GM21786 (cell line): ENCODE results near the gene IFNG-AS1.

Experiments
- ATAC-seq: cut with Tn5 transposase; IDR thresholded peaks from one replicate; pipeline ENCODE4 v1.9.1; 2021; ENCODE audit not compliant: unreplicated experiment

The IFNG-AS1 gene

DNA sequence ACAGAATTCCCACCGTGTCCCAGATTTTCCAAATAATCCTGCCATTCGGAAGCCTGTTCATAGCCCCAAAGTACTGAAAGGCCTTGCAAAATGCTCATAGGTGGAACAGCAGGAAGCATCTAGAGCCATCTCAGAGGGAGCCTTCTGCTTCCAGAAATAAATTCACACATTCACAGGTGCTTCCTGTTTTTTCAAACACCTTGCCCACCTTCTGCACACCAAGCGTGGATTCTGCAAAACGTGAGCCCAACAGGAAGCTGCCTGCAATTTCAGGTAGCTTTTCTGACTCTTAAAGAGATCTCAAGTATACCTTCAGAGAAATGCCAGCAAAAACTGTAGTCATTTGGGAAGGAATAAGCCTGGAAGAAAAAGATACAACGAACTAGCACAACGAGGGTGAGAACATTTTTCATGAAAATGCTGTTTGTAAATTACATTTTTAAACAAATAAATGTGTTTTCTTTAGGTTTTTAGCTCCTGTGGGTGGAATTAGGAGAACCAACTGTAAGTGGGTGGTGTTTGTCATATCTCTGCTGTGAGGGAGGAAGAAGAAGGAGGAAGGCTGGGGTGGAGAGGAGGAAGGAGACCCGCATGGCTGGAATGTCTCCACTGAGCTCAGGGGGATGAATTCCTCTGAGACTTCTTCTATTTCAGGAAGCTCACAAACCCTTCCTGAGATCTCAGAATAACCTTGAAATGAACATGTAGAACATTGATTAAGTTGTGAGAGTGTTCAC lies at the start of gene IFNG-AS1:
IFNG-AS1 (plus strand) TSS at position 264 of the 737 bp plus-strand sequence.
- ATAC-seq, result peak; percentile 34

DNA sequence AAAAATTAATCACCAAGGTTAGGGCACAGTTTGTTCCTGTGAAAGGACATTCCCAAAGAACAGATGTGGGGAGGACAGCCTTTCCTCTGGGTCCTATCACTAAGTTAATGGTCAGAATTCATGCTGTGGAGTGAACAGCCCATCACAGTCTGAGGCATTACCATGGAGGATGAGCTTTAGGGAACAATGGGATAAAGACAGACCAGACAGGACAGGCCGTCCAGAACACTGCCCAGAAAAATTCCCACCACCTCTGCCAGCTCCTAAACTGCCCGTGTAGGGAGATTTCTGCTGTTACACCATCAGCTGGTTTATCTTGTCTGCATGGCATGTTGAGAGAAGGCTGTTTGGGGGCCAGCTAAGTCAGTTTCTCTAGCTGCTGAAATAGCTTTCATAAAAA lies 49.6 kb upstream of the IFNG-AS1 start:
- ATAC-seq, result no peak

DNA sequence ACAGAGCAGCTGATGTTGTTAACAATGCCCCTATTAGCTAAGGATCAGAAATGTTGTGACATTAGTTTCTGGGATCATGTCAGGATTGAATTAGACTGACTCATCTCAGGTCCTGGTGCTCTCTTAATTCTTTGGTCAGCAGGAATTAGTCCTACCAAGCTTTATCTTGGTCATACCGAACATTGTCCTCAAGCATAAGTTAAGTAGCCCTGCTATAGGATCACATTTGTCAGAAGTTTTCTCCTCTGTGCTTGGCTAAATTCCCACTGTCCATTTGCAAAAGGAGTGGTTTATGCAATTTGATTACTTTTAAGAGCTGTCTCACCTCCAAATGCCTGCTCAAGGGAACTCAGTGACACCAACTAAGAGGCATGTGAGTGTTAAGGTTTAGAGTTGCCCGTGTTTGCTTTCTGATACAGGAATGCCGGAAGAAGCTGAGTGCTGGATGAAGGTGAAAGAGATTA lies 48.4 kb upstream of the IFNG-AS1 start:
- ATAC-seq, result no peak

DNA sequence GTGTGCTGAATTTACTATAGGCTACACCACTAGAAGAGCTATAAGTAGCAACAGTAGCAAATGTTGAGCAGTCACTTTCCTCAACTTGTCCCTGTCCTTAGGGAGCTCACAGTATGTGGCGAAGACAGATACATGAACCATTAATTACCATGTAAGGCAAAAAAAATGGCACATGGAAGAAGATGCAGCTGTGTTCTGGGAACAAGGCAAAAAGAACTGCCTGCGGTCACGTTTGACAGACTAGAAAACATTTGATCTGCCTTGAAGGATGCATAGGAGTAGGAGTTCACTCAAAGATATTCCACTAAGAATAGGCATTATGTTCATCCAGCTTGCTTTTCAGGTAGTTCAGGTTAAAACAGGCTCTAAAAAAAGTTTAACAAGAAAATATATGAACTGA lies 46.5 kb upstream of the IFNG-AS1 start:
- ATAC-seq, result no peak

DNA sequence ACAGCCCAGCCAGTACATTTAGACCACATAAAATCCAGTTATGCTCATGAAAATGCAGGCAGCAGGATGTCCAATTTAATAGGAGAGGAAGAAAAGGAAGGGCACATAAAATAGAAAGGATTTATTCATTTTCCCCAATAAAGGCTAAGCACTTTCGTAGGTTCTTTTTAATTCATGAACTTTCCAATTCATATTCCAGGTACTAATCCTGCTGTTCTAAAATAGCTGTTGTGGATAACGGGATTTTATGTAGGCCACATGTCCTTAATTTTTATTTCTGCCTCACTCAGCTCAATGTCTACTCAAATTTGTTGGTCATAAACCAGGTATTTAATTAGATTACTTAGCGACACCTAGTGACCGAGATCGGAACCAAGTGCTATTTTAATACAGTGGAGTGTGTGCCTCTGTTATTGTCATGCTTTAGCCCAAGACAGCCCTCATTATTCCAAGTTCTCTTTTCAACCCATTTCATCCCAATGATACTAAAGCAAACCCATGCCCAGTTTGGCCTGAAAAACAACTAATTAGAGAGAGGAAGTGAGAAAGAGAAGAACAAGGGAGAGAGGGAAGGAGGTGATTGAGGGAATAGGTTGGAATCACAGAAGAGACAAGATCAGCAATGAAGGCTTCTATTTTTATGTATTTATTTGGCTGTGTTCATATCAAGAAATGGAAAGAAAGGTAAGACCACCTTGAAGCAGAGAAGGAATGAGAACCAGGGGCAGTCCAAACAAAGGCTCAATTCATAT lies 45.9 kb upstream of the IFNG-AS1 start:
- peak; percentile 74 for ATAC-seq

DNA sequence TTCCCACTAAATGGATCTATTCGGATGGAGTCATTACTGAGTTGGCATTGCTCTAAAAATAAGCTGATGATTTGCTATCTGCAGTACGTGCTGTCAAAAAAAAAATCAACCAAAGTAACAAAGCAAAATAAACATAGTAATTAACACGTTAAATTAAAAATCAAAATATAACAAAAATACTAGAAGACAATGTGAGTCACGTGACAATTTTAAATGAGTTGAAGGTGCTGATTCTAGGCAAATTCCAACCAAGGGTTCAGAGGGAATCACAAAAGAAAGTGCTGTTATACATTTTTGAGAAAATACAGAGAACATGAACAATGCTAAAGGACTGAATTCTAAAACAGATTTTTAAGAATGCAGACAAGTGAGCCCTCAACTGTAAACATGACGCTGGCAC lies 45.2 kb upstream of the IFNG-AS1 start:
- ATAC-seq, result no peak

DNA sequence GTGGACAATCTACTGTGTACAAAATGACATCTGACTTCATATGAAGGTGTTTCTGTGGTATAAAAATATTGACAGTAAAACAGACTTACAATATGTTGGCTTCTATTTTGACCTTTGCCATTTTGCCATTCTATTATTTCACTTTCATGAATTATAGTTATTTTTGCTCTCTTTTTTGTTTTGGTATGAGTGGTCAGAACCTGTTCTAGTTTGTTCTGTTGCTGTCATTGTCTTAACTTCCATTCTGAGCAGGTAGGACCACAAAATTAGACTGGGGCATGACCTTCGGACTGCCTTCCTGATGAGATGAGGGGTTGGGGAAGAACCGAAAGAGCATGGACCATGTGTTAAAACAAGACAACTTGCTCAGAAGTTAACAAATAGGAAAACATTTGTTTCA lies 36.5 kb upstream of the IFNG-AS1 start:
- peak; percentile 90 for ATAC-seq

DNA sequence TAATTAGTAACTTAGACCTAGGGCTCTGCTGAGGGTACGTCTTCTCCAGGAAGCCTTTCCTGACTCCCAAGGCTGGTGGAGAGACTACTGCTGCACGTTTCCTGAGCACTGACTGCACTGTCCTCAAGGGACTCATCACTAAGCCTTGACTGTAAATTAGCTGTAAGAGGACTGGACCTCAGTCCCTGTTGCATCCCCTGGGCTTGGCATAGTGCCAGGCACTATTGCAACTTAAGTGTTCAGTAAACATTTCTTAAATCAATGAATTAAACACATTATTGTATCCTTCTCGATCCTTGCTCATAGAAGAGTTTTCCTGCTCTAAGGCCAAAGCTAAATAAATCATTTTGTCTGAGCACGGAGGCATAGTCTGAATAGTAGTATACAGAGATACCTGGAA lies 31.9 kb upstream of the IFNG-AS1 start:
- ATAC-seq, result no peak

GRCh38 chr12:67958187-67958586 lies 31.1 kb upstream of the IFNG-AS1 start:
- ATAC-seq, result no peak

- ATAC-seq, result no peak
These were observed 24.8 kb upstream of the IFNG-AS1 start for GRCh38 chr12:67964456-67964855.

DNA sequence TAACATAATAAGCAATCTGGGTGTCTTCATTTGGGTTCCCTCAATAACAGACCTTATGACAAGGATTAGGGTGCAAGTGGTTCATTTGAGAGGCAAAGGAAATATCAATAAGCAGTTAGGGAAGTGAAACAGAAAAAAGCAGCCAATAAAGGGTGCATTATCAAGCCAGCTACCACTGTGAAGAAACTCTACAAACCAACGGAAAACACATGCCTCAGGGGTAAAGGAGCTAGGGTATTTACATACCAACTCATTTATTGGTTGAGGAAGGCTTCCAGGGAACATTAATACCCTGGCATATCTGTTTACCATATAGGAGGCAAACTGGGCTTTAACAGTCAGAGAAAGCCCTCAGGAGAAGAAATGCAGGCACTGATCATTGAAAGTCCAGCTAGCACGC lies 22.7 kb upstream of the IFNG-AS1 start:
- no peak for ATAC-seq

DNA sequence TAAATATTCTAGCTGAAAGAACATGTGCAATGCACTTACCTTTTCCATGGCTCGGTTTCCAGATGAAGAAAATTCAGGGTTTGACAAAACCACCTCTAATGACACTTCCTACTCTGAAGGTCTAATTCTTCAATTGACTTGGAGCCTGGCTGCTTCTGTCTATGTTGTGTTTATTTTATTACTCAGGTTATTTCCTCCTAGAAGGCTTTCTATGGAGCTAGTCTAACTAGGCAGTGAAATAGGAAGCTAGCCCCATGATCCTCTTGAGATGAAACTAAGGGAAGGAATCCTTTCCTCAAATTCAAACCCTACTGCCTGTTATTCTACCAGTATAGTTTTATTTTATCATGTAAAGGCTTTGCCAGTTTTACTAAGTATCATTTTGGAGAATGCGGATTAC lies 20.9 kb upstream of the IFNG-AS1 start:
- no peak for ATAC-seq

GRCh38 chr12:67968725-67969124 lies 20.5 kb upstream of the IFNG-AS1 start:
- no peak for ATAC-seq

DNA sequence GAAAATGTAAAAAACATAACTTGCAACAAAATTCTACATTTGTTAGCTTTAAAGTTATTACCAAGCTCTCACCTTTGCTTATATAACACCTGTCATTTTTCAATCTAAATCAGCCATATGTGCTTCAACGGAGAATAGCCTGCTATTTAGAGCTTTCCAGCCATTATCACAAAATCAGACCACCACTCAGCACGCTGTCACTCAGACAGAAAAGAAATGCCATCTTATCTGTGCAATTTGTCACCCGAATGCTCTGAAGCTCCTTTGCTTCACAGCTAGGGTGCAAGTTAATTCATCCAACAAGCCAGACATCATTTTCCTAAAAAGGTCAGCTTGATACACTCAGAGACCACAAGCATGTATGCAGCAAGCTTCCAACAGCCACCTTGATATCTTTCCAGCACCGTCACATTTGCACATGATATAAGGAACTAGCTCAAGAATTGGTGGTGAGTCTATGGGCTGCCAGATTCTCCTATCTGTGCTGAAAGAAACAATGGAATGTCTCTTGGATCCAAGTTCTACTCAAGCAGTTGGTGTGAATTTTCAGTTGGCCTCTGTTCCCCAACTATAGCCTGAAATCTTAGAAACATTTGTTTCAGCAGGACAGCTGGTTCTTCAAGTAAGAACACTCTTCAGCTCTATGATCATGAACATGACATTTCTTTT lies 20.0 kb upstream of the IFNG-AS1 start:
- no peak for ATAC-seq

GRCh38 chr12:67977668-67978067 lies 11.6 kb upstream of the IFNG-AS1 start:
- ATAC-seq, result no peak

DNA sequence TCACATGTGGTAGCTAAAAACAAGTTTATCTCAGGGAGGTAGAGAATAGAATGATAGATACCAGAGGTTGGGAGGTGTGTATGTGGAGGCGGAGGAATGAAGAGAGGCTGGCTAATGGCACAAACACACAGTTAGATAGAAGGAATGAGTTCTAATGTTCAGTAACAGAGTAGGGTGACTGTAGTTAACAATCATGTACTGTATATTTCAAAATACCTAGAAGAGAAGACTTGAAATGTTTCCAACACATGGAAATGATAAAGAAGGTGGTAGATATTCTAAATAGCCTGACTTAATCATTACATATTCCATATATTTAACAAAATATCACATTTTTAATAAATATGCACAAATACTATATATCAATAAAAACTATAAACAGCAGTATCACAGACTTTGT lies 8.9 kb upstream of the IFNG-AS1 start:
- no peak for ATAC-seq

DNA sequence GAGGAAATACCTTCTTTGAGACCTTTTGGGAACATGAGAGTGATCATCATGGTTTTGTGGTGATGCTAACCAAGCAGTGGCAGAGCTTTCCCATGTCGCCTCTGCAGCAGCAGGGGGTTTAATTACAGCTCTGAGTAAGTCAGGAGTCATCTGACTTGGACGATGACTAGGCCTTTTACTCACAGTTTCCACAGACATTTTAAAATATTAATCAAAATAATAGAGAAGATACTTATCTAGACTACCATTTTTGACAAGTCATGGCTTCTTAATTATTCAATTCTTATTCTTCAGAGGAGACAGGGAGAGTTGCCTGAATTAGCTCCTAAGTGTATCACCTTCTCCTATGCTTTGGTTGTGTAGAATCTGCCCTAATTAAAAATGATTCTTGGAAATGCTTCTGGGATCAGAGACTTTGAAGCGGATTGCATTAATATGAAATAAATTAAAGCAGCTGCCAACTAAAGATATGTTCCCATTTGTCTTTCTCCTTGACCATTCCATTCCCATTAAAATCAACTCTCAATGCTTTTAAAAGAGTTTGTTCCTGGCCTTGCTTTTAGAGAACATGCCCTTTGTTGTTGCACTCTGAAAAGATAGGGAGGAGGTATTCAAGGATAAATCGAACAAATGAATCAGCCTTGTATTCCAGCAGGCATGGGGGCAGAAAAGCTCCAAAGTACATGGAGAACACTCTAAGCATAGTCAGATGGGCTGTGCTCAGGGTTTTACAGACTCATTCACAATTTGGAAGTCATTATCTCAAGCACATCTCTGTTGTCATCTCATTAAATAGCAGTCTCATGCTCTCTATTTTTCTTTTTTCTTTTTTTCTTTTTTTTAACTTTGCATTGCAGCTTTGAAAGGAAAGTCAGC lies 7.7 kb upstream of the IFNG-AS1 start:
- no peak for ATAC-seq

GRCh38 chr12:67982164-67982563 lies 7.1 kb upstream of the IFNG-AS1 start:
- ATAC-seq, result no peak

DNA sequence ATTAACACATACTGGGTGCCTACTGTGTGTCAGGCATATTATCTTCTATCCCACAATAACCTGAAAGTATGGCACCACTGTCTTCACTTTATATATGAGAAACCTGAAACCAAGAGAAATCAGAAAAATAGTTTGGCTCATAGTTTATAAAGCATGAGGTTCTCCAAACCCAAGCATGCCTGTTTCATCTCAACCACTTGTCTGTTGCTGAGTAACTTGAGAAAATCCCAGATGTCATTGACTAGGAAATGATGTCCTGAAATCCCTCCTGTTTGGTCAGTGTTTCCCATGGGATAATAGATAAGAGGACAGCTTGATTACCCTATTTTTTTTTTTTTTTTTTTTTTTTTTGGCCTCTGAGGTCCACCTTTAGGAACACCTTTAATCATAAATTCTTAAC lies 2.6 kb upstream of the IFNG-AS1 start:
- ATAC-seq, result no peak

GRCh38 chr12:67988601-67989021 lies 636 bp upstream of the IFNG-AS1 start:
- peak; percentile 71 for ATAC-seq

DNA sequence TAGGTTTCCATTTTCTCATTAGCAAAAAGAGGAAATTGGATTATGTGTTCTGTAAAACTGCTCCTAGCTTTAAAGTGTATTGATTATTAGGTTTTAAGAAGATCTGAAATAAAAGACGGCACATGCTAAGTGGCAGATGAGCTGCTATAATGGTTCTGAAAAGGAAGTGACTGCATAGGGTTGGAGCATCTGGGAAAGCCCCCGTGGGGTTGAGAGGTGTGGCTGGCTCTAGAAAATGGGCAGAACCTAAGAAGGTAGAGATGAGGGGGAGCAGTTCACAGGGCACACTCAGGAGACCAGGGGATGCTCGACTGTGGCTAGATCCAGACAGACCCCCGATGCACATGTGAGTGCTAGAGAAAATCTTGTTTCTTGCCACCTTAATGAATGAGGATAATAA lies 1.9 kb downstream of the IFNG-AS1 start:
- ATAC-seq, result peak; percentile 70
